Activated T-helper 2 cell treated with anti-CD3 and anti-CD28 coated beads, Interferon-gamma antibody, Interleukin-2, Interleukin-4, amounts not matched to agents 10 μg/mL and 5 μg/mL and 100 μg/mL, durations not matched to agents 14 hours and 24 hours and 36 hours (primary cell): Measurements from ENCODE around the gene ROBO3. TPM values are rescaled to one million over a fixed set of nuclear protein-coding genes. Genes with fewer than 3 reads are reported as not detected.

Experiments used
- DNase-seq: peaks from one replicate; pipeline ENCODE4 v3.0.0; 2021; ENCODE audit warnings: low spot score
- H3K27ac Mint-ChIP-seq: one replicate; pipeline ENCODE4 v1.8.0; 2021; ENCODE audit warnings: mixed read lengths
- H3K27me3 Mint-ChIP-seq: one replicate; pipeline ENCODE4 v1.8.0; 2021; ENCODE audit warnings: low read depth, mixed read lengths
- H3K36me3 Mint-ChIP-seq: one replicate; pipeline ENCODE4 v1.8.0; 2021; ENCODE audit warnings: low read depth, mixed read lengths
- H3K4me1 Mint-ChIP-seq: one replicate; pipeline ENCODE4 v1.8.0; 2021; ENCODE audit warnings: low read depth, mixed read lengths
- H3K4me3 Mint-ChIP-seq: one replicate; pipeline ENCODE4 v1.8.0; 2021; ENCODE audit warnings: low read depth, mild to moderate bottlenecking, moderate library complexity, mixed read lengths
- H3K9me3 Mint-ChIP-seq: one replicate; pipeline ENCODE4 v1.8.0; 2021; ENCODE audit warnings: mixed read lengths
- intact Hi-C: fragments of 100-400 bp; cut with micrococcal nuclease; formaldehyde crosslinking; loops from one replicate; pipeline ENCODE4 v1.15.1; 2023
- total RNA-seq: library from RNA; stranded (reverse); gene quantifications from 2 replicates; pipeline ENCODE4 v1.2.3, GENCODE V29; 2022

ROBO3 gene, protein sequence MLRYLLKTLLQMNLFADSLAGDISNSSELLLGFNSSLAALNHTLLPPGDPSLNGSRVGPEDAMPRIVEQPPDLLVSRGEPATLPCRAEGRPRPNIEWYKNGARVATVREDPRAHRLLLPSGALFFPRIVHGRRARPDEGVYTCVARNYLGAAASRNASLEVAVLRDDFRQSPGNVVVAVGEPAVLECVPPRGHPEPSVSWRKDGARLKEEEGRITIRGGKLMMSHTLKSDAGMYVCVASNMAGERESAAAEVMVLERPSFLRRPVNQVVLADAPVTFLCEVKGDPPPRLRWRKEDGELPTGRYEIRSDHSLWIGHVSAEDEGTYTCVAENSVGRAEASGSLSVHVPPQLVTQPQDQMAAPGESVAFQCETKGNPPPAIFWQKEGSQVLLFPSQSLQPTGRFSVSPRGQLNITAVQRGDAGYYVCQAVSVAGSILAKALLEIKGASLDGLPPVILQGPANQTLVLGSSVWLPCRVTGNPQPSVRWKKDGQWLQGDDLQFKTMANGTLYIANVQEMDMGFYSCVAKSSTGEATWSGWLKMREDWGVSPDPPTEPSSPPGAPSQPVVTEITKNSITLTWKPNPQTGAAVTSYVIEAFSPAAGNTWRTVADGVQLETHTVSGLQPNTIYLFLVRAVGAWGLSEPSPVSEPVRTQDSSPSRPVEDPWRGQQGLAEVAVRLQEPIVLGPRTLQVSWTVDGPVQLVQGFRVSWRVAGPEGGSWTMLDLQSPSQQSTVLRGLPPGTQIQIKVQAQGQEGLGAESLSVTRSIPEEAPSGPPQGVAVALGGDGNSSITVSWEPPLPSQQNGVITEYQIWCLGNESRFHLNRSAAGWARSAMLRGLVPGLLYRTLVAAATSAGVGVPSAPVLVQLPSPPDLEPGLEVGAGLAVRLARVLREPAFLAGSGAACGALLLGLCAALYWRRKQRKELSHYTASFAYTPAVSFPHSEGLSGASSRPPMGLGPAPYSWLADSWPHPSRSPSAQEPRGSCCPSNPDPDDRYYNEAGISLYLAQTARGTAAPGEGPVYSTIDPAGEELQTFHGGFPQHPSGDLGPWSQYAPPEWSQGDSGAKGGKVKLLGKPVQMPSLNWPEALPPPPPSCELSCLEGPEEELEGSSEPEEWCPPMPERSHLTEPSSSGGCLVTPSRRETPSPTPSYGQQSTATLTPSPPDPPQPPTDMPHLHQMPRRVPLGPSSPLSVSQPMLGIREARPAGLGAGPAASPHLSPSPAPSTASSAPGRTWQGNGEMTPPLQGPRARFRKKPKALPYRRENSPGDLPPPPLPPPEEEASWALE (N-terminal part only)
- total RNA-seq = 9.0 and 10.6 TPM in 2 replicates

- Mint-ChIP-seq H3K4me3 (no peak within 1 kb of the TSS), H3K27me3 (peaks cover 93% of the 10 kb centered on the region), H3K9me3 (no peaks in the 10 kb centered on the region), H3K4me1 (peaks cover 9% of the 10 kb centered on the region), H3K27ac (no peak within 1 kb of the TSS), H3K36me3 (no peaks in the 10 kb centered on the region)
- intact Hi-C loops = loop anchor here (10.0 kb wide), 1 partner anchor 1881 kb away; the partner anchor contains the start of gene BSX
- no peak for DNase-seq
These were observed at the start of gene ROBO3 for GRCh38 chr11:124865181-124865901. ROBO3 (plus strand) TSS chr11:124865432; CDS start chr11:124865578, 146 bp downstream.

DNA sequence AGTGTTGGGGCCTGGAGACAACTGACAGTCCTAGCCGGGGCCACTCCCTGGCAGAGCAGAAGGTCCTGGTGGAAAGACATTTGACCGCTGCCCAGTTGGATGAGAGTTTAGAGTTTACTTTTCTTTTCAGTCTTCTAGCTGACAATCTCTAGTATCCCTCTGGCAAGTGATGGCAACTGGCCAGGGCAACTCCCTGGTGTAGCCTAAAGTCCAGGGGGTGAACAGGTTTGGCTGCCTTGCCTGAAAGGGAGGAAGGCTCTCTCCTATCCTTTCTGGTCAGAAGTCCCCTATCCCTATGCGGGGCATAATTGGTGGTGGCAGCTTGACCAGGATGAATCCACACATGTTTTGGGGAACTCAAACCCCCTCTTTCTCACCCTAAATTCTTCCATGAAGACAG, 48.2 kb upstream of the ROBO3 start:
- H3K36me3 Mint-ChIP-seq = no peaks in the 10 kb centered on the region

GRCh38 chr11:124821995-124822730, 43.1 kb upstream of the ROBO3 start:
- Mint-ChIP-seq H3K4me1 (no peaks in the 10 kb centered on the region), H3K27ac (no peak overlapping the region), H3K4me3 (no peak overlapping the region), H3K9me3 (no peaks in the 10 kb centered on the region), H3K27me3 (peaks cover 19% of the 10 kb centered on the region), H3K36me3 (no peaks in the 10 kb centered on the region)
- DNase-seq = no peak
- intact Hi-C loops = no loop called here

More for the DNA sequence above, 48.2 kb upstream of the ROBO3 start:
- H3K9me3 Mint-ChIP-seq = no peaks in the 10 kb centered on the region
- H3K27me3 Mint-ChIP-seq = peaks cover 33% of the 10 kb centered on the region
- intact Hi-C loops = no loop called here
- no peak for DNase-seq
- H3K27ac Mint-ChIP-seq = no peak overlapping the region
- H3K4me3 Mint-ChIP-seq = no peak overlapping the region
- H3K4me1 Mint-ChIP-seq = peaks cover 2% of the 10 kb centered on the region

DNA sequence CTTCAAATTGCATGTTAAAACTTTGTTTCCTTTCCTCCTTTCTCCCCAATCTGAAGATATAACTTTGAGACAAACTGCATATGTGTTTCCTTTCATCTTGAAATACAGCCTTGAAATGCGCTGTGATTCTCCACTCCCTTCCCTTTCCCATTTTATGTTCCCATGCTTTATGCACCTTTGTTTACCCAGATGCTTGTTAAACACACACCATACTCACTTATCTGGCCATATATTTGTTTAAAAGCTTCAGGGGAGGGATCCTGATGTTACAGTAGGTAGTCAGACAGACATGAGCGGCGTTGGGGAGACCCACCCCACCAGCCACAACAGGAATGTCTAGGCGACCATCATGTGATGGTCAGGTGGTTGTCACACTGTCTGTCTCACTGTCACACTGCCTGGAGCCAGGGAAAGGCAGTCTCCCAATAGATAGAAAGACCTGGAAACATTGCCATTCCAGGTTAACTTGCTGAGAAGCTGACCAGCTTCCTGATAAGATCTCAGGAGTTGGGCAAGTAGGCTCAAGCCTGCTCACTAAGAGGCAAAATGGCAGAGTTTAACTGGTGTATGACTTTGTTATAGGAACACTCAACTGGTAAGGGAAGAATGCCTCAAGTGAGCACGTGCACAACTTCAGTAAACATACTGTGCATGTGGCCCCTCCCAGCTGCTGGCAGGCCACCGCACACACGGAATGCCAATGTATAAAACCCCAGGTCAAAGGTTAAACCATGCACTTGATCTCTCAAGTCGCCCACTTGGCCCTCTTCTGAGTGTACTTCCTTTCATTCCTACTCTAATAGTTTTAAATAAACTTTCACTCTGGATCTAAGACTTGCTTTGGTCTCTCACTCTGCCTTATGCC, 41.5 kb upstream of the ROBO3 start:
- H3K9me3 Mint-ChIP-seq = no peaks in the 10 kb centered on the region

DNA sequence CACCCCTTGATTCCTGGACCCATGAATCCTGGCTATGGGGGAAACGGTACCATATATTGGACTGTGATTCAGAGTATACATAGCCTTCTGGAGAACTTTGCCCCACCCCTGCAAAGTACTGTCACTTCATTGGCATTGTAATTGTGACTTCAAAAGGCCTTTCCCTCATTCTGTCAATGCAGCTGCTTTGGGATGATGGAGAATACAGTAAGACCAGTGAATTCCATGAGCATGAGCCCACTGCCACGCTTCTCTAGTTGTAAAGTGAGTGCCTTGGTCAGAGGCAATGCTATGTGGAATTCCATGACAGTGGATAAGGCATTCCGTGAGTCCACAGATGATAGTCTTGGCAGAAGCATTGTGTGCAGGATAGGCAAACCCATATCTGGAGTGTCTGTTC, 39.4 kb upstream of the ROBO3 start:
- Mint-ChIP-seq H3K4me1 (no peaks in the 10 kb centered on the region), H3K36me3 (no peaks in the 10 kb centered on the region), H3K4me3 (no peak overlapping the region), H3K27ac (no peak overlapping the region), H3K27me3 (peaks cover 19% of the 10 kb centered on the region), H3K9me3 (no peaks in the 10 kb centered on the region)
- intact Hi-C loops = no loop called here
- no peak for DNase-seq

More for the DNA sequence above, 41.5 kb upstream of the ROBO3 start:
- no peak for DNase-seq
- Mint-ChIP-seq H3K27ac (no peak overlapping the region), H3K27me3 (peaks cover 16% of the 10 kb centered on the region), H3K36me3 (no peaks in the 10 kb centered on the region), H3K4me1 (no peaks in the 10 kb centered on the region), H3K4me3 (no peak overlapping the region)
- intact Hi-C loops = no loop called here

GRCh38 chr11:124829986-124830385, 35.2 kb upstream of the ROBO3 start:
- Mint-ChIP-seq H3K4me1 (no peaks in the 10 kb centered on the region), H3K36me3 (no peaks in the 10 kb centered on the region), H3K27ac (no peak overlapping the region), H3K9me3 (no peaks in the 10 kb centered on the region), H3K4me3 (no peak overlapping the region), H3K27me3 (peaks cover 25% of the 10 kb centered on the region)
- DNase-seq = no peak
- intact Hi-C loops = no loop called here

- Mint-ChIP-seq H3K27me3 (peaks cover 28% of the 10 kb centered on the region), H3K4me3 (no peak overlapping the region), H3K9me3 (no peaks in the 10 kb centered on the region), H3K27ac (no peak overlapping the region), H3K36me3 (no peaks in the 10 kb centered on the region), H3K4me1 (no peaks in the 10 kb centered on the region)
- DNase-seq = no peak
- intact Hi-C loops = no loop called here
These were observed 34.5 kb upstream of the ROBO3 start for GRCh38 chr11:124830749-124831148.

GRCh38 chr11:124831897-124832296, 33.3 kb upstream of the ROBO3 start:
- Mint-ChIP-seq H3K4me1 (peaks cover 6% of the 10 kb centered on the region), H3K27me3 (peaks cover 30% of the 10 kb centered on the region), H3K9me3 (no peaks in the 10 kb centered on the region), H3K36me3 (no peaks in the 10 kb centered on the region), H3K4me3 (no peak overlapping the region), H3K27ac (no peak overlapping the region)
- DNase-seq = no peak
- intact Hi-C loops = no loop called here

DNA sequence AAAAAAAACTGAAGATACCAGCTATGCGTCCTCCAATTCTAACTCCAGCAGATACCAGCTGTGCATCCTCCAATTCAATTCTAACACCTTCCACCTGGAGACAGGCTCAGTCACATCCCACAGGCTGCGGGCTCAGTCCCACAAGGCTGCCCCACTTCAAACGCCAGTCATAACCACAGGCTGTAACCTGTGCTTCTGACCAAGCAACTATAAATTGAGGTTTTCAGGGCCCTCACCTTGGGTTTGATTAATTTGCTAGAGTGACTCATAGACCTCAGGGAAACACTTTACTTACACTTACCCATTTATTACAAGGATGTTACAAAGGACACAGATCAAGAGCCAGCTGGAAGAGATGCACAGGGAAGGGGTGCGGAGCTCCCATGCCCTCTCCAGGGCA, 32.7 kb upstream of the ROBO3 start:
- Mint-ChIP-seq H3K4me1 (peaks cover 11% of the 10 kb centered on the region), H3K4me3 (no peak overlapping the region), H3K27ac (no peak overlapping the region), H3K36me3 (no peaks in the 10 kb centered on the region), H3K9me3 (no peaks in the 10 kb centered on the region), H3K27me3 (peaks cover 28% of the 10 kb centered on the region)
- intact Hi-C loops = no loop called here
- no peak for DNase-seq

DNA sequence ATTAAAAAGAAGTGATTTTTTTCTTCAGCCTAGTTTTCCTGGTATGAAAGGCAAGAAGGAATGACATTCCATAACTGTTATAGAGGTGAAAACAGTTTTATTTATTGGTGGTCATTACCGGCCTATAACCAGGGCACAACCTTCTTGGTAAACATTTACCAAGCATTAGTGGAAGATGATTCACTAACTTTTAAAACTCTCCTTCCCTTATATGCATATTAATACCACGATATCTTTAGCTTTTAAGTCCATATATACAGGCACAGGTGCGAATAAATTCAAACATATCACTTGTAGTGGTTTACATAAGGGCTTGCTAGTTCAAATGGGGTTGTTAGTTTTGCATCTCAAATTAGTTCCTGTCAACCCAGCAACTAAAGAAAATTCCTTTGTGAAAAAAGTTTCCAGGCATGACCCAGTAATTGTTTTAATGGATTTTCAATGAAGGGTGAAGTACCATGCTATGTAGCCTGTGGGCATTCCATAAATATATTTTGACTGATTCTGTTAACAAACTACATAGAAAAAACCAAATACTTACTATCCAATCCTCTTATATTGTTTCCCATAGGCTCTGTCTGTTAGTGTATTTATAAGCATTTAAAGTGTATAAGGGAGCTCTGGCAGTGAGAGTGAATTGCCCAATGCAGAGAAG, 30.6 kb upstream of the ROBO3 start:
- peaks cover 41% of the 10 kb centered on the region for H3K27me3 Mint-ChIP-seq
- no peaks in the 10 kb centered on the region for H3K9me3 Mint-ChIP-seq
- no peaks in the 10 kb centered on the region for H3K36me3 Mint-ChIP-seq
- peaks cover 11% of the 10 kb centered on the region for H3K4me1 Mint-ChIP-seq
- H3K4me3 Mint-ChIP-seq = no peak overlapping the region
- intact Hi-C loops = loop anchor here (5.0 kb wide), 1 partner anchor 417 kb away; no protein-coding TSS in a partner anchor
- DNase-seq = no peak
- no peak overlapping the region for H3K27ac Mint-ChIP-seq
